SH-SY5Y (cell line): ENCODE measurements around the gene PITPNC1.

Source experiments
- GATA2 ChIP-seq: IDR thresholded peaks from 2 replicates; pipeline ENCODE4 v1.6.1; 2011; ENCODE audit warnings: mild to moderate bottlenecking, low read depth, low read length
- GATA3 ChIP-seq: IDR thresholded peaks from 2 replicates; pipeline ENCODE4 v1.6.1; 2011; ENCODE audit warnings: low read depth, mild to moderate bottlenecking, low read length, moderate library complexity

GRCh38 chr17:67521775-67522069 is 144.6 kb downstream of the PITPNC1 start:
- TF ChIP-seq GATA2, result no peak
- no peak for TF ChIP-seq GATA3
